H1 (cell line): ENCODE data around the gene LYRM7. TPM values are rescaled to one million over a fixed set of nuclear protein-coding genes. Genes with fewer than 3 reads are reported as not detected.

Source experiments
- GABPA ChIP-seq: IDR thresholded peaks from 2 replicates; pipeline ENCODE4 v1.6.1; 2011; ENCODE audit warnings: mild to moderate bottlenecking, low read length, moderate library complexity, borderline replicate concordance; ENCODE audit not compliant: insufficient read depth
- SIN3A ChIP-seq, 2 experiments: IDR thresholded peaks in 1 of 2; conservative IDR thresholded peaks in 1 of 2; 2 replicates each; pipeline ENCODE4 v1.6.1; 2011 to 2012; ENCODE audit warnings: low read length in 2 of 2, improper control_type of control experiment in 1 of 2, low read depth in 1 of 2, mild to moderate bottlenecking in 1 of 2
- SIRT6 ChIP-seq: IDR thresholded peaks from one replicate; pipeline ENCODE4 v1.7.1; 2012; ENCODE audit warnings: low read length, inconsistent platforms
- TBP ChIP-seq: IDR thresholded peaks from 2 replicates; pipeline ENCODE4 v1.6.1; 2011; ENCODE audit warnings: low read depth, low read length, improper control_type of control experiment
- polyA plus RNA-seq, 7 experiments: library from polyadenylated mRNA; depleted of rRNA in 3 of 7; stranded (reverse) in 5 of 7; unstranded in 2 of 7; fragments of >200 nt in 5 of 7; fragments of 200-250 nt in 2 of 7; gene quantifications; 1 replicate in 5 of 7; 2 replicates in 1 of 7; 4 replicates in 1 of 7; pipeline versions ENCODE4 v1.2.1 to v1.2.3, GENCODE V29; 2011 to 2013; ENCODE audit warnings: missing spikeins in 2 of 7, mixed read lengths in 2 of 7
- total RNA-seq: library from RNA; stranded (reverse); fragmentation: NEBNext Ultra II Directional; extraction: Animal tissue kit (Norgen Biotek cat#: 25700); gene quantifications from 2 replicates; pipeline ENCODE4 v1.2.1, GENCODE V29; 2021

The LYRM7 gene
- total and polyA plus RNA-seq, 2 of the 8 experiments (the other 6 are each of a cell fraction or from before 2014, with no cell fraction given): 1.9 to 12.6 TPM

- no peak for TF ChIP-seq TBP
- TF ChIP-seq SIRT6: no peak
- TF ChIP-seq SIN3A (conservative IDR thresholded peaks at IDR 0.05 in 1 of 2, IDR thresholded peaks at IDR 0.05 in 1 of 2; ENCODE audit: low read depth in 1 of 2, low read length in 2 of 2): no peak
- no peak for TF ChIP-seq GABPA
These were observed 21.9 kb upstream of the LYRM7 start (continued) for GRCh38 chr5:131148835-131149234.
